ENCODE data around the gene CNOT8. TPM values are rescaled to one million over a fixed set of nuclear protein-coding genes. Genes with fewer than 3 reads are reported as not detected.
"Not testable (repeated sequence)": the region's sequence is repeated elsewhere in the genome, so short reads cannot be mapped to it uniquely, and the experiment has no call there.

Gene CNOT8
- total RNA-seq, 1 donor from 2014 or later, result 51.5 TPM

GRCh38 chr5:154898210-154898609 lies 39.8 kb downstream of the CNOT8 start:
- Mint-ChIP-seq H3K4me1 (ENCODE audit: unreplicated experiment) (no peaks in the 10 kb centered on the region), H3K9me3 (no peaks in the 10 kb centered on the region), H3K27ac (no peak overlapping the region), H3K36me3 (peaks cover 37% of the 10 kb centered on the region), H3K27me3 (no peaks in the 10 kb centered on the region), H3K4me3 (no peak overlapping the region)
- TF ChIP-seq CTCF (conservative IDR thresholded peaks at IDR 0.05), result no peak
- DNase-seq (ENCODE audit: extremely low spot score, unreplicated experiment), result no peak

- Mint-ChIP-seq H3K36me3 (peaks cover 42% of the 10 kb centered on the region), H3K4me1 (ENCODE audit: unreplicated experiment) (no peaks in the 10 kb centered on the region), H3K9me3 (no peaks in the 10 kb centered on the region)
These were observed 40.9 kb downstream of the CNOT8 start for GRCh38 chr5:154899151-154899816.

GRCh38 chr5:154900066-154900465 lies 41.6 kb downstream of the CNOT8 start:
- no peaks in the 10 kb centered on the region for H3K4me1 Mint-ChIP-seq (ENCODE audit: unreplicated experiment)
- H3K4me3 Mint-ChIP-seq, result no peak overlapping the region
- DNase-seq (ENCODE audit: extremely low spot score, unreplicated experiment), result no peak
- no peaks in the 10 kb centered on the region for H3K27me3 Mint-ChIP-seq
- no peak overlapping the region for H3K27ac Mint-ChIP-seq
- H3K9me3 Mint-ChIP-seq, result no peaks in the 10 kb centered on the region
- TF ChIP-seq CTCF (conservative IDR thresholded peaks at IDR 0.05), result no peak
- peaks cover 42% of the 10 kb centered on the region for H3K36me3 Mint-ChIP-seq

More at GRCh38 chr5:154899151-154899816, 40.9 kb downstream of the CNOT8 start:
- Mint-ChIP-seq H3K27me3 (no peaks in the 10 kb centered on the region), H3K27ac (no peak overlapping the region), H3K4me3 (no peak overlapping the region)
- TF ChIP-seq CTCF (conservative IDR thresholded peaks at IDR 0.05), result no peak
- no peak for DNase-seq (ENCODE audit: extremely low spot score, unreplicated experiment)

- Mint-ChIP-seq H3K4me1 (ENCODE audit: unreplicated experiment) (no peaks in the 10 kb centered on the region), H3K36me3 (peaks cover 30% of the 10 kb centered on the region)
- no peak for DNase-seq (ENCODE audit: extremely low spot score, unreplicated experiment)
These were observed 42.8 kb downstream of the CNOT8 start for GRCh38 chr5:154901276-154901675.

DNA sequence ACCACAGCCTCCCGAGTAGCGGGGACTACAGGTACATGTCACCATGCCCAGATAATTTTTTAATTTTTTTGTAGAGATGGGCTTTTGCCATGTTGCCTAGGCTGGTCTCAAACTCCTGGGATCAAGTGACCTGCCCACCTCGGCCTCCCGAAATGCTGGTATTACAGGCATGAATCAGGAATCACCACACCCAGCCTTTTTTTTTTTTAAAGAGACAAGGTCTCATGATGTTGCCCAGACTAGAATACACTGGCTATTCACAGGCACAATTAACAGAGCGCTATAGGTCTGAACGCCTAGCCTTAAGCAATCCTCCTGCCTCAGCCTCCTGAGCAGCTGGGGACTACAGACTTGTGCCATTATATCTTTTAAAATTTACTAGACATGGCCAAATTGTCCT lies 43.5 kb downstream of the CNOT8 start:
- Mint-ChIP-seq H3K4me3 (no peak overlapping the region), H3K27me3 (no peaks in the 10 kb centered on the region), H3K9me3 (no peaks in the 10 kb centered on the region), H3K4me1 (ENCODE audit: unreplicated experiment) (no peaks in the 10 kb centered on the region), H3K27ac (no peak overlapping the region), H3K36me3 (peaks cover 27% of the 10 kb centered on the region)
- no peak for DNase-seq (ENCODE audit: extremely low spot score, unreplicated experiment)
- TF ChIP-seq CTCF (conservative IDR thresholded peaks at IDR 0.05), result no peak

More at GRCh38 chr5:154901276-154901675, 42.8 kb downstream of the CNOT8 start:
- no peak for TF ChIP-seq CTCF (conservative IDR thresholded peaks at IDR 0.05)
- Mint-ChIP-seq H3K27ac (no peak overlapping the region), H3K4me3 (no peak overlapping the region), H3K9me3 (no peaks in the 10 kb centered on the region), H3K27me3 (no peaks in the 10 kb centered on the region)

- H3K4me1 Mint-ChIP-seq (ENCODE audit: unreplicated experiment); H3K4me3 Mint-ChIP-seq; DNase-seq (ENCODE audit: extremely low spot score, unreplicated experiment); H3K27me3 Mint-ChIP-seq; H3K27ac Mint-ChIP-seq; H3K9me3 Mint-ChIP-seq: not testable (repeated sequence)
- peaks cover 14% of the 10 kb centered on the region for H3K36me3 Mint-ChIP-seq
These were observed 47.2 kb downstream of the CNOT8 start for GRCh38 chr5:154905601-154906000.
